Measurements from ENCODE around the gene RPRD1B.

DNA sequence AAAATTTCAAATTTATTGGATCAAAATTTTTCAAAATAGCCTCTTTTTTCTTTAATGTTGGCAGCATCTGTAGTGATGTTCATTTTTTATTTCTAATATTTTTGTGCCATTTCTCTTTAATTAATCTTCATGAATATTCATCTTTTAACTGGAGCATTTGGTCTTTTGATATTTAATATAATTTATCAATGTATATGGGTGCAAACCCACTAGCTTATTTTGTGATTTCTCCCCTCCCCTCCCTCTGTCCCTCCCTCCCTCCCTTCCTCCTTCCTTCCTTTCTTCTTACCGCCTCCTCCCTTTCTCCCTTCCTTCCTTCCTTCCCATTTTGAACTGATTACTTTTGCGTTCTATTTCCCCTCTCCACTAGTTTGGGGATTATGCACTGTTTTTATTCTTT, 82.3 kb downstream of the RPRD1B start:
- TF ChIP-seq, protein P1, sequence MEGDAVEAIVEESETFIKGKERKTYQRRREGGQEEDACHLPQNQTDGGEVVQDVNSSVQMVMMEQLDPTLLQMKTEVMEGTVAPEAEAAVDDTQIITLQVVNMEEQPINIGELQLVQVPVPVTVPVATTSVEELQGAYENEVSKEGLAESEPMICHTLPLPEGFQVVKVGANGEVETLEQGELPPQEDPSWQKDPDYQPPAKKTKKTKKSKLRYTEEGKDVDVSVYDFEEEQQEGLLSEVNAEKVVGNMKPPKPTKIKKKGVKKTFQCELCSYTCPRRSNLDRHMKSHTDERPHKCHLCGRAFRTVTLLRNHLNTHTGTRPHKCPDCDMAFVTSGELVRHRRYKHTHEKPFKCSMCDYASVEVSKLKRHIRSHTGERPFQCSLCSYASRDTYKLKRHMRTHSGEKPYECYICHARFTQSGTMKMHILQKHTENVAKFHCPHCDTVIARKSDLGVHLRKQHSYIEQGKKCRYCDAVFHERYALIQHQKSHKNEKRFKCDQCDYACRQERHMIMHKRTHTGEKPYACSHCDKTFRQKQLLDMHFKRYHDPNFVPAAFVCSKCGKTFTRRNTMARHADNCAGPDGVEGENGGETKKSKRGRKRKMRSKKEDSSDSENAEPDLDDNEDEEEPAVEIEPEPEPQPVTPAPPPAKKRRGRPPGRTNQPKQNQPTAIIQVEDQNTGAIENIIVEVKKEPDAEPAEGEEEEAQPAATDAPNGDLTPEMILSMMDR (IDR thresholded peaks at IDR 0.05), result no peak
- TF ChIP-seq EZH2 (IDR thresholded peaks at IDR 0.05) (no peak), EZH2phosphoT487 (IDR thresholded peaks at IDR 0.05) (no peak)
